SU-DHL-6 (cell line): ENCODE results near the gene CNTNAP4.

Source experiments
- CTCF ChIP-seq: fragments of 200-600 bp; sonication (generic); IDR thresholded peaks from one replicate; pipeline ENCODE4 v1.5.1; 2017; ENCODE audit warnings: antibody characterized with exemption, mild to moderate bottlenecking, low read length, moderate library complexity; ENCODE audit not compliant: insufficient read depth, poor library complexity, severe bottlenecking
- EZH2phosphoT487 ChIP-seq: fragments of 200-600 bp; sonication (generic), shearing (Covaris generic); conservative IDR thresholded peaks from 2 replicates; pipeline ENCODE4 v1.6.1; 2018; ENCODE audit warnings: mild to moderate bottlenecking, antibody characterized with exemption, low read length, moderate library complexity, mixed read lengths

GRCh38 chr16:76518781-76519180 is 241.6 kb downstream of the CNTNAP4 start:
- no peak for TF ChIP-seq CTCF
- TF ChIP-seq EZH2phosphoT487 = no peak
